HG03571 (cell line): ENCODE measurements around the gene NFE2L1.
A peak's percentile ranks its signal among the peaks of the same experiment; 100 is the strongest.

ENCODE experiments used
- ATAC-seq: cut with Tn5 transposase; IDR thresholded peaks from one replicate; pipeline ENCODE4 v1.9.1; 2021; ENCODE audit not compliant: unreplicated experiment

NFE2L1 gene

GRCh38 chr17:48047113-48047740 lies 932 bp upstream of the NFE2L1 start:
- ATAC-seq: no peak

GRCh38 chr17:48048384-48049126 lies 396 bp downstream of the NFE2L1 start:
- peak; percentile 27 for ATAC-seq

GRCh38 chr17:48051283-48051682 lies 3.1 kb downstream of the NFE2L1 start:
- ATAC-seq: no peak

- ATAC-seq: no peak
Observed at GRCh38 chr17:48051706-48052486, 3.7 kb downstream of the NFE2L1 start.

DNA sequence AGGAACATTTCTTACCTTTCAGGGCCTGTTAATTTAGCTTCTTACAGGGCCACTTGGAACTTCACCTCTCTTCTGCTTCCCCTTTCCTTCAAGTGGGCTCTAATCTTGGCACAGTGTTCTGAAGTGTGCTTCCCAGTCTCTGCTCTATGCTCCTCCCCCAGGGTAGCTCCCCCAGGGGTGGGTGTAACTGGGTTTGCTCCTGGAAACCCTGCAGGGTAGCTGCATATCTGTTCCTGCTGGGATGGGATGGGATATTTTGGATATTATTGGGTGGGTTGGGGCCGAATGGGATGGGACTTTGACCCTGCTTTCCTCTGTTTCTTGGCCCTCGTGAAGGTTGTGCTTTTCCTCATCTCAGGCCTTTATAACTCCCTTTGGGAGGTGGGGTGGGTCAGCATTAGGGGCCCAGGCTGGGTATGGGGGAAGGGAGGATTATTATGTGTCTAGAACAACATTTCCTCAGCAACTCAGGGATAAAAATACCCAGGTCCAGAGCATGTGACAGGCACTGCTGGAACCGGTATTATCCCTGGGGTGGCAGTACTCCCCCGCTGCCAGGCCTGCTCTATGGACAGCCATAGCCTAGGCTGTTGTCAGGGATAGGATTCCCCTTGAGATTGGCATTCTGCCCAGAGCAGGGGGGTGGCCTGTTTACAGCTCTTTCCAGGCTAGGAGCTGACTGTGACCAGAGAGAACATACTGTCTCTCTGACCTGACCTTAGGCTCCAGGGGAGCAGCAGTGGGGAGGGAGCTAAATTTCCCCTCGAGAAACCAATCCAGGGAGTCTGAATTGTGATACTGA lies 5.0 kb downstream of the NFE2L1 start:
- ATAC-seq: no peak

DNA sequence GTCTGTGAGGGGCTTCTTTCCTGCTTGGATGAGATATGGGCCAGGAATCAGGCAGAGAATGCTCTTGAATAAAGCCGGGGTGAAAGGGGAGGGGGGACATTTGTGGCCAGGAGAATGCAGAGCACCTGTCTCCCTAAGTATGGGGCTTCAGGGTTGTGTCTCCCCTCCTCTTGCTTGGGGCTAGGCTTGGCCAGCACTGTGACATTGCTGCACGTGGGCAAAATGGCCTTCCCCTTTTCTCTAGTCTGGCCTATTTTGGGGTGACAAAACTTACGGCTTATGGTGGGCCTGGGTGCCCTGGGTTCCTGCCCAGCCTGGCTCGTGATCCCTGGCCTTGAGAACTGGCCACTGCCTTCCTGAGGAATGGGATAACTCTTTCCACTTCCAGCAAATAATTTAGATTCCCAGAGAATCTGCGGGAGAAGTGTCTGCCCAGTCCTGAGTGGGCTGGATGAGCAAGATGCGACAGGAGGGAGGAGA lies 5.6 kb downstream of the NFE2L1 start:
- ATAC-seq: no peak

DNA sequence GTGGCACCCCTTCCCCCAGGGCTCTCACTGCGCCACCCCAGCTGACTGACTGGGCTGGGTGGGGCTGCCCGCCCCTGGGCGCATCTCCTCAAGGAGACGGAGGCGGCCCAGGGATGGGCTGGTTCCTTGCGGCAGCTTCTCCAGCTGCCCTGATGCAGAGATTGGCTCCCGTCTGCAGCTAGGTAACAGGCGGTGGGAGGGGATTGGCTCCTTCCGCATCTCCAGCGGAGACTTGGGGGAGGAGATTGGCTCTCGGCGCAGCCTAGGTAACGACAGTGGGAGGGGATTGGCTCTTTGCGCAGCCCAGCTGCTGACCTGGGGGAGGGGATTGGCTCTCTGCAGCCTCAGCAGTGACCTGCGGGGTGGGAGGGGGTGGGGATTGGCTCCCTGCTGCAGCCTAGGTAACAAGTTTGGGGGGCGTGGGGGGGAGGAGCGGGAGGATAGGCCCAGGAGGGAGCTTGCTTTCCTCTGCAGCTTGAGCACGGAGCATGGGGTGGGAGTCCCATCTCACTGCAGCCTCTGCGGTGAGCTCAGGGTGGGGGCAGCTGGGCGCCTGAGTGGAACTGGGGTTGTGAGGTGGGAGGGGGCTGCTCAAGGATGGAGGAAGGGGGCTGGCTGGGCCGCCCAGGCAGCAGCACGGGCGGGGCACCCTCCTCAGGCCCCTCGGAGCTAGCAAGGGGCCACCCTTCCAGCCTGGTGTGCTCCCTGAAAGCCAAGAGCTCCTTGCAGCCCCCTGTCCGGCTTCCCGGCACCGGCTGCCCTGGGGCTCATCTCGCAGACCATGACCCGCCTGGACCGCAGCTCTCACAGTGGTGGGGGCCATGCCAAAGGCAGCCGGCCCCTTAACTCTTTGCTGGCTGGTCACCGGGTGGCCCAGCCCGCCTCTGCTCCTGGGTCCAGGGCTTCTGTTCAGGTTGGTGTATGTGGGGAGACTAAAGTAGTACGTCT lies 6.4 kb downstream of the NFE2L1 start:
- ATAC-seq: no peak

DNA sequence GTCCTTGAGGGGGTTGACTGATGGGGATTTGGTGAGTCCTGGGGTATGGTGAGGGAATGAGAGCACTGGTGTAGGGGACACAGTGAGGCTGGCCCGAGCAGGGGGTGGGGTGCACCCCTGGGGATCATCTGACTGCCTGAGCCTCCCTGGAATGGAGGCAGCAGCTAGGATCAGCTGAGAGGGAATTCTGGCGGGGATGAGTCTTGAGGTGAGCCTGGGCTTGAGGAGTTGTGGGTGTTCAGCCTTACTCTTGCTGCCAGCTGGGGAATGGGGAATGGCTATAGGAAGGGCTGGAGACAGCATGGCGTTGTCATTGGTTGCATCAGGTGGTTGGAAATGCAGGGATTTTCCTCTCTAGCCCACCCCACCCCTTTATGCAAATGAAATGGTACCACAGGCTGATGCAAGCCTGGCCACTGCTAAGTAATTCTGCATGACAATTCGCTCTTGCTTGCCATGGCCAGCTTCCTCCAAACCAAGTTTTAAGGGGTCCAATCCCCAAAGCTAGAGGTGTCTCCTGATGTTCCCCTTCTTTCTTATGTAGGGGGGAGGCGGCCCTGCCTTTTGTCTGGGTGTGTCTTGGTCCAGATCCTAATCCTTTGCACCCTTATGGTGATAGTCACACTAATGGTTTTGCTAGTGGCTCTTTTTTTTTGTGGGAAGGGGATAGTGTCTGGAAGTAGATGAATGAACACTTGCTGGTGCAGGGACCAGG lies 7.5 kb downstream of the NFE2L1 start:
- no peak for ATAC-seq

GRCh38 chr17:48056246-48056745 lies 8.1 kb downstream of the NFE2L1 start:
- ATAC-seq: no peak

- ATAC-seq: no peak
Observed at GRCh38 chr17:48056879-48057278, 8.7 kb downstream of the NFE2L1 start.

GRCh38 chr17:48057626-48058025 lies 9.5 kb downstream of the NFE2L1 start:
- no peak for ATAC-seq

- no peak for ATAC-seq
Observed at GRCh38 chr17:48058393-48059124, 10.4 kb downstream of the NFE2L1 start.

- no peak for ATAC-seq
Observed at GRCh38 chr17:48059125-48059668, 11.0 kb downstream of the NFE2L1 start.

DNA sequence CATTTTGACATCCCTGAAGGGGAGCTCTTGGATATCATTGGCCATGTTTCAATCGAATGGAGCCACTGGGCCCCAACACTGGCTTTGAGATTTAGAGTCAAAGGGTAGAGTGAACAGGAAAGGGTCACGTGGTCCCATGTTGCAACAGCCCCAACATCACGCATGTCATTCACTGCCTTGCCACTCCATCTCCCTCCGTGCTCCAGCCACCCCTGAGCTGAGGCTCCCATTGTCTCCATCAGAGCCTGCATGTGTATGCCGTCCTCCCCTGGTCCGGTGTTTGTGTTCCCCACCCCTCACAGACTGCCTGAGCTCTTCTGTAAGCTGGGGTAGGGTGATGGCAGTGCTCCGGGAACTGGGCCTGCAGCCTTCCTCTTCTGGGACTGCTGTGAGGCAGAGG lies 12.1 kb downstream of the NFE2L1 start:
- no peak for ATAC-seq

- ATAC-seq: no peak
Observed at GRCh38 chr17:48062273-48062672, 14.1 kb downstream of the NFE2L1 start.

GRCh38 chr17:48064638-48065037 lies 16.5 kb downstream of the NFE2L1 start:
- no peak for ATAC-seq

- ATAC-seq: no peak
Observed at GRCh38 chr17:48066192-48066591, 18.0 kb downstream of the NFE2L1 start.

DNA sequence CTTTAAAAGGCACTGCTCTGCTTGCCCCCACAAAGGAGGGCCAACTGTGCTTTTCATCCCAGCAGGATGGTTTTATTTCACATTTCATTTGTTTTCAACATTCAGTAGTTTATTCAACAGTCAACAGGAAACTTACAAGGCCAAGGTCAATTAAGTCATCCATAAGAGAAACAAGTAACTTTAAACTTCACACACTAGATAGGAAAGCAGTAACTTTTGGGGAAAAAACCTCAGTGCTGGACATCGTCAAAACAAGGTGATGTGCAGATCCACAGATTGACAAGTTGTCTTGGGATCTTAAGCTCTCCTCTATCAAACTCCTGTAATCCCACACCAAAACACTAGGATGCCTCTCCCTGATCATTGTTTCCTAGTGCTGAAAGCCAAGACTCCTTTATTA lies 18.5 kb downstream of the NFE2L1 start:
- ATAC-seq: no peak
